ENCODE measurements around the gene AKR1B1. TPM values are rescaled to one million over a fixed set of nuclear protein-coding genes. Genes with fewer than 3 reads are reported as not detected.
A peak's percentile ranks its signal among the peaks of the same experiment; 100 is the strongest.

Gene AKR1B1
- total RNA-seq, 1 experiment from 2014 or later: 235 TPM

DNA sequence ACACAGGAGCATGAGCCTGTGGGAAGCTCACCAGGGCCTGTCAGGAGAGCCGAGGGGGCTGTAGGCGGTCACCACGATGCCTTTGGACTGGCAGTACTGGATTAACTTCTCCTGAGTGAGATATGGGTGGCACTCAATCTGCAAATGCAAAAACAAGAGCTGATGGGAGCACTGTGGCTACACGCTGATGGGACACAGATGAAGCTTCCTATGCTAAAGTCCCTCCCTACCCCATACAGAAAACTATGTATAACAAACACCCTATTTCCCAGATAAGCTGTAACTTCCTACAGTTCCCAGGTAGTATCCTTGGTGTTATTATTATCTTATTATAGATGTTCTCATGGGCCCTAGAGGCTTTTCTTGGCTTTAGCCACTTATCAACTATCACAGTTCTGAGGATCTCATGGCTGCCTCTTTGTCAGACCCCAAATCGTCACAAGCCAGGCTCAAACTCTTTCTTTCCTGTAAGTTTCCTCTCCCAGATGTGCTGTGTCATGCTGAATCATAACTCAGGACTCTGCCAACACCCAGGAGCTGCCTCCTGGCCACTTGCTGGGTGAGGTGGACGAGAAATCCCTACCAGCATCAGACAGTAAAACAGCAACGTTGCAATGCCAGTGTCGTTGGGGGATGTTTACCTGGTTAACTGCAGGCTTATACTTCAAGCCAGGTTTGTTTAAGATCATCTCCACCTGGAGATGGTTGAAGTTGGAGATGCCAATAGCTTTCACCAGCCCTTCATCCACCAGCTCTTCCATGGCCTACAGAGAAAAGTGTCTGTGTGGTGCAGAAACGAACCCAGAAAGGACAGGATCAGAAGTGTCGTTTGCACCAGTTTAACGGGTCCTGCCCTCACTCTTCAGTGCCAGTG is 10.3 kb downstream of the AKR1B1 start:
- no peak for DNase-seq (ENCODE audit: low spot score)
- in situ Hi-C loops (cut with HindIII; ENCODE audit: low sequenced_read_pairs): no loop called here

DNA sequence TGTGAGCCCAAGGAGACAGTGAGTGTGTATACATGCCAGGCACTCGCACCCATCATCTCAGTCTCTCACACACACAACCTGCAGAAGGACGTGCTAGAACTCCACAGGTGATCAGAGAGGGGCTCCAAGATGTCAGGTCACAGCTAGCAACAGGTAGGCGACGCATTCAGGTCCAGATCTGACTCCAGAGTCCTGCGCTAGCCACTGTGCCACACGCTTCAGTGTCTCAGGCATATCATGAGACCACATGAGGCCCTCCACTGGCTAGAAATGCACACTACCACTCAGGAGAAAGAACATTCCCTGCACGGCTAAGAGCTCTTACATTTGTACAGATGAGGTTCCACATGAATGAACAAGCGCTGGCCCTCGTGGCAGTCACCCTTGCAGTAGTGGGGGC is 11.5 kb downstream of the AKR1B1 start:
- no peak for DNase-seq (ENCODE audit: low spot score)
- in situ Hi-C loops (cut with HindIII; ENCODE audit: low sequenced_read_pairs): no loop called here

DNA sequence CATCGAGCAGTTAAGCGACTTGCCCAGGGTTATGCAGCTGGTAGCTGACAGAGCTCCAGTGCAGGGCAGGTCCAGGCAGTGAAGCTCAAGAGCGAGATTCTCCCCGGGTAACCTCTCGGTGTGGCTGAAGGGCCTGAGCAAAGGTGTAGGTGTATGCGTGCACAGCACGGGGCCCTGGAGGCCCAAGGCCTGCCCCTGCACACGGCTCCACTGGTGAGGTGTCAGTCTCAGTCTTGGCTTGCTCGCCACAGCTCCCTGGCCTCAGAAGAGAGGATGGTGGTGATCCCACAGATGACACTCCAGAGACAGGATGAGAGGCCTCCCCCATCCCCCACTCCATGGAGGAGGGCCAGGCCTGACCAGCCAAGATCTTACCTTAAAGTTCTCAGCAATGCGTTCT is 12.0 kb downstream of the AKR1B1 start:
- no peak for DNase-seq (ENCODE audit: low spot score)
- in situ Hi-C loops (cut with HindIII; ENCODE audit: low sequenced_read_pairs): no loop called here

DNA sequence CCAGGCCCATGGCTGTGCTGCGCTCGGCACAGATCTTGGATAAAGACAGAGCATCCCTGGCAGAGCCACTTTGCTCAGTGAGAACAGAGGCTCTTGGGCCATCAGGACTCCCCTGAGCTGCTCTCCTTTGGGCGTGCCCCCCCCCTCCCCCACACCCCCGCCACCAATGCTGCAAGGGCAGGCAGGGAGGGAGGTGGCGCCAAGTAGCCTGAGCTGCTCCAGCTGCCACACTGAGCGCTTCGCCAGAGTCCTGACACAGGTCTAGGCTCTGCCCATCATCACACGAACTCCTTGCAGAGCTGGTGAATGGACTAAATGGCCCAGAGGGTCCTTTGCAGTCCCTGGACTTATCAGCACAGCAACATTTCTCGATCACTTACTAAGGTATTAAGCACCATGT is 12.5 kb downstream of the AKR1B1 start:
- in situ Hi-C loops (cut with HindIII; ENCODE audit: low sequenced_read_pairs): no loop called here
- no peak for DNase-seq (ENCODE audit: low spot score)

DNA sequence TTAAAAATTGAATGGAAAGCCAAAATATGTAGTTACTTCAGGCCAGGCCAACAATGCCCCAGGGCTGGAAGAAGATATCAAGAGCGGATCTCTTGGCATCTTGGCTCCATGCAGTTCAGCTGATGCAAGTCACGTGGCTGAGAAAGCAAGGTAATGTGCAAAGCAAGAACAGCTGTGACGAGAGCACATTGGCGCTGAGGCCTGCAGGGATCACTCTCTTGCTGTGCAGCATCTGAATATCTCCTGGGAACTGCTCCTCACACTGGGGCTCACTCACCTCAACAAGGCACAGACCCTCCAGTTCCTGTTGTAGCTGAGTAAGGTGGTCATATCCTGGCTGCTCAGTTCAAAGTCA is 14.0 kb downstream of the AKR1B1 start:
- in situ Hi-C loops (cut with HindIII; ENCODE audit: low sequenced_read_pairs): no loop called here

DNA sequence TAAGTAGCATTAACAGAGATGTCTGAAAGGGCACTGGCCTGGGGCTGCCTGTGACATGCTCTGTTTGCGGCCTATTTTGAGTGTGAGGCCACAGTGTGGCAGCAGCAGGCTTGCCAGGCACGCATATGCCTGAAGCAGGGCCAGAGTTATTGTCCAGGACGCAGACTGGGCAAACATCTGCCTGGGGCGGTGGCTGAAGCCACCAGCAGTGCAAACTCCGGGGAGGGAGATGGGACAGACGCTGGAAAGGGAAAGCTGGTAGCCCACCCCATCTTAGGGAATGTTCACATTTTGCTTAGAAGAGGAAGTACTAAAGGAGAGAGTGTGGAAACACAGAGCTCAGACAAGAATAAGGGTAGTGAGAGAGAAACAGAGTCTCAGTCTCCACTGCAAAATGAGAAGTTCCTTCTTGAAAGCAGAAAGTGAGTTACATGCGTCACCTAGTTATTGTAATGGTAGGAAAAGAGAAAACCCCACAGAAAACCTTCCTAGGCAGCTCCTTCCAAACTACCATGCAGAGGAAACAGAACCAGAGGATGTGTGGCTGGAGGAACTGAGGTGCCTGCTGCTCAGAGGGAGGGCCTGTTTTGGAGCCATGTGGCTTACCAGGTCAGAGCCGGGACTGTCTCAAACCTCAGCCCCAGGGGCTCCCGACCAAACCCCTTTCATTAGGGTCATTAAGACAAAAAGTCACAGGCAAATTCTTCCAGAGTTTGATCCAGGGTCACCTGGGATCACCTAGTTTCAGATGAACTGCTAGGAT is 14.5 kb downstream of the AKR1B1 start:
- DNase-seq (ENCODE audit: low spot score): no peak
- in situ Hi-C loops (cut with HindIII; ENCODE audit: low sequenced_read_pairs): no loop called here

More for the DNA sequence above, 14.0 kb downstream of the AKR1B1 start:
- DNase-seq (ENCODE audit: low spot score): no peak

DNA sequence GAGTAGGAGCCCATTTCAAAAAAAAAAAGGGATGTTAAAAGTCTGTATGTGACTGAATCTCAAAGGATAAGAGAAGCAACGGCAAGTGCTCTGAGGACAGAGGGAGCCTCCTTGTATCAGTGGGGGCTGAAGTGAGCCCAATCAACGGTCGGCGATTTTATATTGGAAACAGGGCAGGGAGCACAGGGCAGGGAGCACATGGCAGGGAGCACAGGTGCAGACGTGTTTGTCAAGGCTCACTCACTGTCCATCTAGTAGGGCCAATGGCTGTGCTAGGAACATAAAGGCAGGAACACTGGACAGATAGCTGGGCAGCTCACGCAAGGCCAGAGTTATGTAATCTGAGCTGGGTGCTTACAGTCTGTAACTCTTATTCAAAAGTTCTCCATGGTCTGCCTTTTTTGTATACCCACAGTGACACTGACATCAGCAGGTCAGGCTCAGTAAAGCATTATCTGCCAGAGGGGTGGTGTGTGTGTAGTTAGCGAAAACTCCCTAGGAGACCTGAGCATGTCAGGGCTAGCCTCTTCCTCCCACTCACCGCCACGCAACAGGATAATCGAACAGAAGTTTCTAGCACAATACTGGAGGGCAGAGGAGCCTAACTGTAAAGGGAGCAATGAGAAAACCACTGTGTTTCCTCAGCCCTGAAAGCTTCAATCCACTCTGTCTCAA is 15.4 kb downstream of the AKR1B1 start:
- in situ Hi-C loops (cut with HindIII; ENCODE audit: low sequenced_read_pairs): no loop called here
- no peak for DNase-seq (ENCODE audit: low spot score)

DNA sequence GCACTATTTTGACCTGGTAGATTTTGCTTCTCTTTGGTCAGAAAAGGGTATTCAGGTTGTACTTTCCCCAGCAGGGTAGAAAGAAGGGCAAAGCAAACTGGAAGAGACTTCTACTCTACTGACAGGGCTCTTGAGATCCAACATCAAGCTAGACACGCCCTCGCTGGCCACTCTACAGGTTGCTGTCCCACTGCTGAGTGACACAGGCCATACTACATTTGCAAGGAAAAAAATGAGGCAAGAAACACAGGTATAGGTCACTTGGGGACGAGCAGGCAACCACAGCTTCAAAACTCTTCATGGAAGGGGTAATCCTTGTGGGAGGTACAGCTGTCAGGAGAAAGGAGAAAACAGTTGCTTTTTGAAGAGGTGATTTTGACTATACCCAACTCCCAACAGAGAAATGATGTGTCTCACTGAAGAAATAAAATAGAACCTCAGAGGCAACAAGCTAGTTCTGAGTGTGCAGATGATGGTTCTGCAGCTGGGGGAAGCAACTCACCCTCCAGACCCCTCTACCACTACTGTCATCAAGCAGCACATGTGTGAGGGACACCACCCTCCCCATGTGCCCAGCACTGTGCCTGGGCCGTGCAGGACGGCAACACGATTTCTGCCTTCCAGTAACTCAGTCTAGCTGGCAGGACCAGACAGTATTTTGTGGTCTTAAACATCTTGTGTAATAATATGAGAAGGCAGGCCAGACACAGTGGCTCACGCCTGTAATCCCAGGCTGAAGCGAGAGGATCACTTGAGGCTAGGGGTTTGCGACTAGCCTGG is 16.3 kb downstream of the AKR1B1 start:
- in situ Hi-C loops (cut with HindIII; ENCODE audit: low sequenced_read_pairs): no loop called here

DNA sequence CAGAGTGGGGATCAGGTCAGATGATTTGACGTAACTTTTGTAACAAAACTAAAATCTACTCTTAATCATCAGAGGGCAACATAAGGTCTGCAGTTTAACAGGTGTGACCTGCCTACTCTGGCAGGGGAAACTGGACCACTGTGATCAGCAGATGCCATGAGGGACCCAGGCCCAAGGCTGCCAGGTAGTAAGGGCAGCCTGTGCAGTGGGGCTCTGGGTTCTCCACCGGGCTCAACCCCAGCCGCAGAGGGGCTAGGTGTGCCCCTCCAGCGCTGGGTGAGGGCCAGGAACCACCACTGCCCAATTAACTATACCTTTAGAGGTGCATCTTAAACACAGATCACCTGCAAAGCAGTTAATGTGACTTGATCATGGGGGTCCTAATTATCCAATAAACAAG is 17.6 kb downstream of the AKR1B1 start:
- in situ Hi-C loops (cut with HindIII; ENCODE audit: low sequenced_read_pairs): no loop called here
- no peak for DNase-seq (ENCODE audit: low spot score)

More for the DNA sequence above, 16.3 kb downstream of the AKR1B1 start:
- no peak for DNase-seq (ENCODE audit: low spot score)

DNA sequence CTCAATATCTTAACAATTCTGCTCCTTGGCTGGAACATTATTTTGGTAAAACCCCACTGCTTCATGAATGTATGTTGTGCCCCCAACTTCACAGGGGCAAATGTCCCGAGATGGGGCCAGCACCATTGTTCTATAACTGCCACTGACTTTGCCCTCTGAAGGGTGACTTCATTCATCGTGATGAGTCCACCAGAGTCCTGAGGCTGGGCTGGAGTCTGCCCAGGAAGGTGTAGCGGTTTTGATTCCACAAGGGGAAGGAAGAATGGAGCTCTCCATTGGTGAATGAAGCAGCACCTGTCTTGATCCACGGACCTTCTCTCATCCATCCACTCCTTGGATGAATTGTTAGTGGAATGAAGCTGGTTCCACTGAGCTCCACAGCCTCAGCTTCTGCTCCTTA is 18.4 kb downstream of the AKR1B1 start:
- in situ Hi-C loops (cut with HindIII; ENCODE audit: low sequenced_read_pairs): no loop called here
- no peak for DNase-seq (ENCODE audit: low spot score)

DNA sequence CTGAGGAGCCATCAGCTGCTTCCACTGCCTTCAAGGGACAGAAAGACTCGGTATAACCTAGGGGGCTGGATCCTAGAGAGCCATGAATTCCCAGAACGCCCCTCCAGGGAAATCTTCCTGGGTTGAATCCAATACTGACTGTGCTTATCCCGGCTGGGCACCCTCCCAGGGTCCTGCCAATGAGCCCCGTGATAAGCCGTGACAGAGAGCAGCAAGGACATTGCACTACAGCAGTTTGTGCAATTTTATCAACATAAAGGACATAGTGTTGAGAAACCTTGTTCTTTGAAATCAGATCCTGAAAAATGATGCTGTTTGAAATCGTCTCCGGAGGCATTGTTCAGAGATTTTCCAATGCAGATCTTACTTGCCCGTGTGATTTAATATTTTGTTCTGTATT is 18.8 kb downstream of the AKR1B1 start:
- in situ Hi-C loops (cut with HindIII; ENCODE audit: low sequenced_read_pairs): no loop called here
- DNase-seq (ENCODE audit: low spot score): no peak

DNA sequence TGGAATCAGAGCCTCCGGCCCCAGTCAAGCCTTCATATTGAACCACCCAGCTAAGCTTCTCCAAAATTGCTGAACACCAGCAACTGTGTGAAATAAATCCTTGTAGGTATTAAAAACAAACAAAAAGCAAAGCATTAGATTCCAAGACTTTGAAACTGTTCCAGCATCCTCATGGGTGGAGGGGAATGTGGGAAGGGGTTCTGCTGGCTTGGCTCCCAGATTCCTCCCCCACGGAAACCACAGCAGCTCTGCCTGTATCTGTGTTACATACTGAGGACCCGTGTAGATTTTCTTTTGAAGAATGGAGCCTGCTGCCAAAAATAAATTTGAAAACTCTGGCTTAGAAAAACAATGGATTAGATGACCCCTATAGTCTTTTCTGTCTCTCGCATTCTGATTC is 20.0 kb downstream of the AKR1B1 start:
- in situ Hi-C loops (cut with HindIII; ENCODE audit: low sequenced_read_pairs): no loop called here

DNA sequence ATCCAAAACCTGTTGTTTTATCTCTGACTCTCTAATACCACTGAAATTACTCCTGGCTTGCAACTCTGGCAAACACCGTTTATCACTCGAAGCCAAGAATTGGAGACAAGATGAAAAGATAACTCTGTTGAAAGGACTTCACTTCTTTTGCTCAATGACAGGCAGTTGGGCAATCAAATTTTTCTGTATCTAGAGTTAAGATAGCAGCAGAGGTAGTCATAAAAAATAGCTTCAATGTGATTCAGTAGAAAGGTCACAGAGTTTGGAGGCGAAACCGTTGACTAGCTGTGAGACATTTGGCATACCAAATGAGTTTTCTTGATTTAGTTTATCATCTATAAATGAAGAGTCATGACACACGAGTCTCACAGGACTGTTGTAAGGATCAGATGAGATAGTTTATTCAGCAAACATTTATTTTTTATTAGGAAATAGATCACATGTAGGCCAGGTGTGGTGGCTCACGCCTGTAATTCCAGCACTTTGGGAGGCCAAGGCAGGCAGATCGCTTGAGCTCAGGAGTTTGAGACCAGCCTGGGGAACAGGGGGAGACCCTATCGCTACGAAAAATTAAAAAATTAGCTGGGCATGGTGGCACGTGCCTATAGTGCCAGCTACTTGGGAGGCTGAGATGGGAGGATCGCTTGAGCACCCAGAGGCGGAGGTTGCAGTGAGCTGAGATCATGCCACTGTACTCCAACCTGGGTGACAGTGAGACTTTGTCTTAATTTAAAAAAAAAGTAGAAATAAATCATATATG is 23.6 kb downstream of the AKR1B1 start:
- DNase-seq (ENCODE audit: low spot score): no peak
- in situ Hi-C loops (cut with HindIII; ENCODE audit: low sequenced_read_pairs): no loop called here

More for the DNA sequence above, 20.0 kb downstream of the AKR1B1 start:
- no peak for DNase-seq (ENCODE audit: low spot score)

DNA sequence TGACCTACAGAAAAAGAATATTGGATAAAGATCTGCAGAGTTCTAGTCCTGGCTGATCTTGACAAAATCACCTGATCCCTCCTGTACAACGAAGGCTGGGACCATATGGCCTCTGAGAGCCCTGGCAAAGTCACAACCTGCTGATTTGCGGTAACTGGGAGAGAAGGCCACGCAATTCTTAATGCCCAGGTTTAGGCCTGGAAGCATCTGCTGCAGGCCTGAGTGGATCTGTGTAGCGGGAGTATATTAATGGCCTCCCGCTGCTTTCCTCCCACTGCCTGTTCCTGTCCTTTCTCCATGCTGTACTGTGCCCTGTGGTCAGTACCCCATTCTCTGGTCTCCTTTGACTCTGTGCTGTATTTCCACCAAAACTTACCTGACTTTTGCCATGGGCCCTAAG is 24.2 kb downstream of the AKR1B1 start:
- DNase-seq (ENCODE audit: low spot score): peak; percentile 53
- in situ Hi-C loops (cut with HindIII; ENCODE audit: low sequenced_read_pairs): no loop called here

DNA sequence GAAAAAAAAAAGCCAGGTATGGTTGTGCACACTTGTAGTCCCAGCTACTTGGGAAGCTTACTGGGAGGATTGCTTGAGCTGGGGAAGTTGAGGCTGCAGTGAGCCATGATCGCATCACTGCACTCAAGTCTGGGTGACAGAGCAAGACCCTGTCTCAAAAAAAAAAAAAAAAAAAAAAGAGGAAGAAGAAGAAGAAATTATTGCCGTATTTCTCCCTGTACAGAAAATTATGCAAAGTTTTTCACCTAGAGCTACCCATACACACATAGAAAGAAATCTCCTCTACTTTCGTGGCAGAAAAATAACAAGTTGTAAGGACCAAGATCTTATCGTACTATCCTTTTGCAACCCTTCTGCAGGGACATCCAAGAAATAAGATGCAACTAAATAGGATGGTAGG is 25.5 kb downstream of the AKR1B1 start:
- in situ Hi-C loops (cut with HindIII; ENCODE audit: low sequenced_read_pairs): no loop called here
- DNase-seq (ENCODE audit: low spot score): no peak

DNA sequence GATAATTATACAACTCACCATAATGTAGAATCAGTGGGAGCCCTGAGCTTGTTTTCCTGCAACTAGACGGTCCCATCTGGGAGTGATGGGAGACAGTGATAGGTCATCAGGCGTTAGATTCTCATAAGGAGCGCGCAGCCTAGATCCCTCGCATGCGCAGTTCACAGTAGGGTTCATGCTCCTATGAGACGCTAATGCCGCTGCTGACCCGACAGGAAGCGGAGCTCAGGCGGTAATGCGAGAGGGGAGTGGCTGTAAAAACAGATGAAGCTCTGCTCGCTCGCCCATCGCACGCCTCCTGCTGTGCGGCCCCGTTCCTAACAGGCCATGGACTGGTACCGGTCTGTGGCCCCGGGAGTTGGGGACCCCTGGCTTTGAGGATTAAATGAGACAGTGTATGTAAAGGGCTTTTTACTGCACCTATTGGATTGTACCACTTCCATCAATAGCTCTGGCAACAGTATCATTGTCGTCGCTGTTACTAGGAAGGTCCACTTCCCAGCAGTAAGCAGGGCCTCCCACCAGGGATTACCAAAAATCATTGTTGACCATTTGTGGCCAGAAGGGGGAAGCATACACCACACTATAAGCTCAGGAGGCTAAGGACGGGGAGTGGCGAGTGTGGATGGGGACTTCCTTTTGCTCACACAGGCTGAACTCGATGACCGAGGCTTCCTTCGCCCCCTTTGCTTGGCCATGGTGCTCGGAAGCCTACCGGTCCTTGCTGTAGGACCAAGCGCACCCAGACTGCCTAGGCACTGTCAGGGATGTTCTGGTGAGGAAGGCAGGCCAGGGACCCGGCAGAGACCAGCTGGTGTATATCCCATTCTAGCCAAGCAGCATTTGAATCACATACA is 26.4 kb downstream of the AKR1B1 start:
- in situ Hi-C loops (cut with HindIII; ENCODE audit: low sequenced_read_pairs): no loop called here
- peak; percentile 92 for DNase-seq (ENCODE audit: low spot score)

DNA sequence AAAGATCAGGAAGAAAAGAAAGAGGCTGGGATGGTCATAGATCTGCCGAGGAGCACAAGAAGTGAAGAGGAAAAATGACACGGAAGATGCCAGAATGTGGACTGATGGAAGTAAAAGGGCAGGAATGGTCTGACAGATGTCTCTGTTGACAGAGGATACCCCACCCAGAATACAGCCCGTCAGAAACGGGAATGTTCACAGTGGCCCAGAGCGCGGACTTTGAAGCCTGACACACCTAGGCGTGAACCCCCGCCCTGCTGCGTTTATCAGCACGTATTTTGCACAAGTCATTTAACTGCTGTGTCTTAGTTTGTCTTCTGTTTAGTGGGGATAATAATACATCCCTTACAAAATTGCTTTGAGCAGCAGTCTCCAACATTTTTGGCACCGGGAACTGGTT is 27.1 kb downstream of the AKR1B1 start:
- DNase-seq (ENCODE audit: low spot score): no peak
- in situ Hi-C loops (cut with HindIII; ENCODE audit: low sequenced_read_pairs): no loop called here

DNA sequence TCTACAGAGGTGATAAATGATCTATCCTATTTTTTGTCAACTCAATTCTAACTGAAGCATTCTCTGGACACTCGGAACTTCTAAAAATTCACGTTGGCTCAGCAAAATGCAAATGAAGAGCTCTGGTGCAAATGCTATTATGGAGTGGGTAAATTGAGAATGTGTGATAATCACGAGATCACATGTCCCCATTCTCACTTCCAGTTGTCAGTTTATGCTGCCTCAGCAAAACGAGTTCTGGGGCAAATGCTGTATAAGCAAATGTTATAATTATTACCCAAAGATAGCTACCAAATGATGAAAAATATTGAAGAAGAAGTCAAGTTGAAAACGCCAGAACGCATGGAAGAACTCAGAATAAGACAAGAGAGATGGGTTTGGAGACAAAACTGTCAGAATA is 29.4 kb downstream of the AKR1B1 start:
- in situ Hi-C loops (cut with HindIII; ENCODE audit: low sequenced_read_pairs): no loop called here
- no peak for DNase-seq (ENCODE audit: low spot score)
